Transverse colon (tissue), 3 donors: ENCODE measurements around the gene CRYBG1.

ENCODE experiments used
- CTCF ChIP-seq, 5 experiments: fragments of 200-600 bp in 3 of 5; fragments of 450-650 bp in 2 of 5; sonication (generic) in 3 of 5; IDR thresholded peaks; 1 replicate in 2 of 5; 2 replicates in 3 of 5; pipeline ENCODE4 v1.5.1; 2016 to 2017; ENCODE audit warnings: antibody characterized with exemption in 5 of 5, inconsistent platforms in 3 of 5, mild to moderate bottlenecking in 2 of 5, moderate library complexity in 1 of 5
- POLR2A ChIP-seq: fragments of 450-650 bp; IDR thresholded peaks from one replicate; pipeline ENCODE4 v1.6.1; 2016; ENCODE audit warnings: antibody characterized with exemption, mild to moderate bottlenecking, moderate library complexity

GRCh38 chr6:106560996-106561685, 200.6 kb downstream of the CRYBG1 start:
- TF ChIP-seq POLR2A (no peak), CTCF (IDR thresholded peaks at IDR 0.05) (no peak)
